Muscle of arm (tissue), 12 donors: Measurements from ENCODE around the gene TPGS1. TPM values are rescaled to one million over a fixed set of nuclear protein-coding genes. Genes with fewer than 3 reads are reported as not detected.
"Not testable (repeated sequence)": the region's sequence is repeated elsewhere in the genome, so short reads cannot be mapped to it uniquely, and the experiment has no call there.

Source experiments
- DNase-seq: peaks from one replicate; pipeline ENCODE4 v3.0.0-alpha.2; 2013
- polyA plus RNA-seq, 12 donors: library from polyadenylated mRNA; unstranded; fragments of 120-200 nt; gene quantifications; one replicate each; pipeline ENCODE4 v1.2.1, GENCODE V29; 2013; ENCODE audit not compliant: insufficient read length in 12 of 12

TPGS1 gene
- polyA plus RNA-seq, 12 donors: 2.8 to 26.4 (median 4.6) TPM; not detected in 1

GRCh38 chr19:472005-472858 is 35.1 kb upstream of the TPGS1 start:
- no peak for DNase-seq

DNA sequence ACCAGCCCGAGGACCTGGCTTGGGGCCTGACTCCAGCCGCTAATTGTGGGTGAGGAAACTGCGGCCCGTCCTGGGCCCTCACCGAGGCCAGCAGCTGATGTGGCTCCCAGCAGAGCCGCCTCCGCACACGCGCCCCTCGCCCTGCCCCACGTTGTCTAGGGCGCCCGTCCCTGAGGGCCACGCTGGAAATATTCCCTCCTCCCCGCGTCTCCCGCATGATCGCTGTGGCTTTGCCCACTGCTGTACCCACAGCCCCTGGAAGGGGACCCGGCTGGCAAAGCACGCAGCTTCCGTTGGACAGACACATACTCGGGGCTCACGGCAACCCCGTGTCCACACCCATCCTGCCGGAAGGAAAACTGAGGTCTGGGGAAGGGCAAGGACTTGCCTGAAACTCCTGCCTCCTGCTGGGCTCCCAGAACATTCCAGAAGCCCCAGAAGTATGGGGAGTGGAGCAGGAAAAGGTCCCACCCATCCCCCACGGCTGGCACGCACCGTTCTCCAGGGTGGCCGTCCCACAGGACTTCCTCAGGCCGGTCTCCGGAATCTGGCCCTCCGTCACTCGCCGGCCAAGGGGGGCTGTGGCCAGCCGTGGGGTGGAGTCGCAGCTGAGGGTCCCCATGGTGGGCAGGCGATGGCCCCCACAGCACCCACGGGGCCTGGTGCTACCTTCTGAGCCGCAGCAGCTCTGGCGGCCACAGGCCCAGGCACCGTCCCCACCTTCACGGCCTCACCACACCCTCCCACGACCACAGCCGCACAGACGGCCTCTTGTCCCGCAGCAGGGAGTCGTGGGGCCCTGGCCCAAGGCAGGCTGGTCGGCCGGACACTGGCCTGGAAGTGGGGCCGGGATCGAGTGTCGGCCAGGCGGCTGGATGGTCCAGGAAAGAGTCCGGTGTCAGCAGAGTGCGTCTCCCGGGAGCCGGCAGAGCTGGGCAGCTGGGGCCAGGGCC is 32.9 kb upstream of the TPGS1 start:
- no peak for DNase-seq

- no peak for DNase-seq
Measured at GRCh38 chr19:475360-475759, 31.9 kb upstream of the TPGS1 start.

DNA sequence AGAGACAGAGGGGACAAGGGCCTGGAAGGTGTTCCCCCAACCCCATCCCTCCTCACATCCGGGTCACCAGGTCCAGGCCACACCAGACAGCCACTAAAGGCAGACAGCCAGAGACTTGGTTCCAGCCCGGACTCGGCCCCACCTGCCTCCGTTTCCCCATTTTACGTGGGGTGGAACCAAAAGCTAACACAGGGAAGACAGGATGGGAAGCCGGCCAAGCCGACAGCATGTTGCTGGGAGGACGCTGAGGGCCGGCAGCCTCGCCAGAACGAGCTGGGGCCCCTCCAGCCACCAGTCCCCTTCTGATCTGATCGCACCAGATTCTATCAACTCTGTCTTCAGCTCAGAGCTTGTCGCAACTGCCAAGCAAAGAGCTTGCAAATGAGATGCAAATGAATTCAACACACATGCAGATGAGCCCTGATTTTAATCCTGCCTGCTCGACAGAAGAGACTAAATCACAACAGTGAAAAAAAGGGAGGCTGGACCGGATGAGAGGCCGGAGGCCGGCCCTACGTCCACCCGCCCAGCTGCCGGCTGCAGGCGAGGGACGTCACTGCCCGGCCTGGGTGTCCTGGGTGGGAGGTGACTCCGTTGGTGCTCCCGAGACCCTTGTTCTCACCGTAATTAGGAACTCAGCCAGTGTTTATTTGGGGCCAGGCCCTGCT is 28.9 kb upstream of the TPGS1 start:
- no peak for DNase-seq

DNA sequence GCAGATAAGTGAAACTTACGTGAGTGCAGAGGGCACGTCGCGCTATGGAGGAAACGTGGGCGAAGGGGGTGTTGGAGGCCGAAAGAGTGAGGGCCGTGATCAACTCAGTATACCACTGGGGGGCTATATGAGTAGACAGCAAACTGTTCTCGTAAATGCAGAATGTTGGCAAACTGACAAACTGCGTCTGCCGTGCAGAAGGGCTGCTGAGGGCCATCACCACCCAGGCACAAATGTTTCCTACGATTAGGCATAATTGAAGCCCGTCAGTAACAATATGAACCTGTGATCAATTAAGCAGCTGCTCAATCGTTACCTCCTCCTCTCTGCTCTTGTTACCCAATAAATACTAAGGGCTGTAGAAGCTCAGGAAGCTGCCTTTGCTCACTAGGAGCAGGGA is 28.3 kb upstream of the TPGS1 start:
- no peak for DNase-seq

GRCh38 chr19:480016-480855 is 27.1 kb upstream of the TPGS1 start:
- peak; percentile 84 for DNase-seq

- DNase-seq: not testable (repeated sequence)
Measured at GRCh38 chr19:481100-481499, 26.2 kb upstream of the TPGS1 start.

GRCh38 chr19:482186-483041 is 24.9 kb upstream of the TPGS1 start:
- DNase-seq: no peak

DNA sequence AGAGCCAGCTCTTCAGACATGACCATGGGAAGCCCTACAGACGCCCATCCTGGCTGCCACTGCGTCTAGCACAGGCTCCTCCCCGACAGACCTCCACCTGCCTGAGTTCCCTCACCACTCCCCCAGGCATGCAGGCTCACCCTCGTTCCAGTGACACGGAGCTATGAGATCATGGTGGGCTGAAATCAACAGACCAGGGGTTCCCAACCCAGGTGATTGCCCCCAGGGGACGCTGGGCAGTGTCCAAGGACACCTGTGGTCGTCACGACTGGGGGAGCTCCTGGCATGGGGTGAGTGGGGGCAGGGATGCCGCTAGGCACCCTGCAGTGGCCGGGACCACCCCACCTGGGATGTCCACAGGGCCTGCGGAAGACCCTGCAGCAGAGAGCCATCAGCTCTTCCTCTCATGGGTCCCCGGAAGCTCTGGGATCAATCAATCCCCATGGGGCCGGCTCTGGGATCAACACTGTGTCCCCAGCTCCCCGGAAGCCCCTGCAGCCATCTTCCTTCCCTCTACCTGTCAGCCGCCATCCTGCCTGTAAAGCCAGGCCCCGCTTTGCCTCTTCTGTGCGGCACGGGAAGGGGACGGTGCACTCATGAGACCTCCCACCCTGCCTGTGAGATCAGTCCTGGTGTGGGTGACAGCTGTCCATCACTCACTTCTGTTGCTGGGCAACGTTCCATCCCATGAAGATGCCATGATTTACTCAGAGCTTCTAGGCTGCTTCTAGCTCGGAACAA is 23.8 kb upstream of the TPGS1 start:
- no peak for DNase-seq

- no peak for DNase-seq
Measured at GRCh38 chr19:484494-484893, 22.8 kb upstream of the TPGS1 start.

DNA sequence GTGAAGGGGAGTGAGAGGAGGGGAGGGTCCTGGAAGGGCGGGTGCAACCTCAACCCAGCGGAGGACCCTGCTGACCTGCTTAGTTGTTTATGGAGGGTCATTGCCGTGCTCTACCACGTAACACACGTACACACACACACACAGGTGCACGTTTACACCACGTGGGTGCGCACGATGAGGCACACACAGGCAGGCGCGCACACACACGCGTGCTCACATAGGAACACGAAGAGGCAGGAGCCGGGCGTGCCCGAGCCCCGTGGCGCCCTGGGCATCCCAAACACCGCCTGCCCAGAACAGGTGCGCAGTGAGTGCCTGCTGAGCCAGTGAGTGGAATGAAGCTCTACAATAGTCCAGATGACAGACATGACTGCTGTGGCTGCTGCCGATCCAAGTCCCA is 22.2 kb upstream of the TPGS1 start:
- no peak for DNase-seq

DNA sequence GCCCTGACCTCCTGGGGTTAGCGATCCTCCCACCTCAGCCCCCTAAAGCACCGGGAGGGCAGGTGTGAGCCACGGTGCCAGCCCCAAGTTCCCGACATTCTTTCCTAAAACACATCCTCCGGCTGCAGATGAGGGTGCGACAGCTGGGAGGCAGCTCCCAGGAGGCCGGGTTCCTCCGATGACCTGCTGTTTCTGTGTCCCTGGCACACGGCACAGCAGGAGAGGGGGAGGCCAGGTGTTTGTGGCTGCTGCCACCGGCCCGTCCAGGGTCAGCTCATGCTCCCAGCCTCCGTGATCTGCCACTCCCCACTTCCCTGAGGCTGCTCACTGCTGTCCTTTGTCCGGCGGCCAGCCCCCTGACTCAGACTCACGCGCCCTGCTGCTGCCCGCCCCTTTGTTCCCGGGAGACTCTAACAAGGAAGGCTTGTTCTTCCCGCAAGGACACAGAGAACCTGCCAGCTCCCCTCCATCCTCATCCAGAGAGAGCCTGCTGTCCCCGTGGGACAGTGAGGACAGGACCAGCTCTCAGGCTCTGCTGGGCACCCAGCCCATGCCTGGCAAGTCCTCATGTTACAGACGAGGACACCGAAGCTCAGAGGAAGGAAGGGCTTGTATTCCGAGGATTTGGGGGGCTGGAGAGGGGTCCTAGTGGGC is 21.6 kb upstream of the TPGS1 start:
- DNase-seq: no peak

DNA sequence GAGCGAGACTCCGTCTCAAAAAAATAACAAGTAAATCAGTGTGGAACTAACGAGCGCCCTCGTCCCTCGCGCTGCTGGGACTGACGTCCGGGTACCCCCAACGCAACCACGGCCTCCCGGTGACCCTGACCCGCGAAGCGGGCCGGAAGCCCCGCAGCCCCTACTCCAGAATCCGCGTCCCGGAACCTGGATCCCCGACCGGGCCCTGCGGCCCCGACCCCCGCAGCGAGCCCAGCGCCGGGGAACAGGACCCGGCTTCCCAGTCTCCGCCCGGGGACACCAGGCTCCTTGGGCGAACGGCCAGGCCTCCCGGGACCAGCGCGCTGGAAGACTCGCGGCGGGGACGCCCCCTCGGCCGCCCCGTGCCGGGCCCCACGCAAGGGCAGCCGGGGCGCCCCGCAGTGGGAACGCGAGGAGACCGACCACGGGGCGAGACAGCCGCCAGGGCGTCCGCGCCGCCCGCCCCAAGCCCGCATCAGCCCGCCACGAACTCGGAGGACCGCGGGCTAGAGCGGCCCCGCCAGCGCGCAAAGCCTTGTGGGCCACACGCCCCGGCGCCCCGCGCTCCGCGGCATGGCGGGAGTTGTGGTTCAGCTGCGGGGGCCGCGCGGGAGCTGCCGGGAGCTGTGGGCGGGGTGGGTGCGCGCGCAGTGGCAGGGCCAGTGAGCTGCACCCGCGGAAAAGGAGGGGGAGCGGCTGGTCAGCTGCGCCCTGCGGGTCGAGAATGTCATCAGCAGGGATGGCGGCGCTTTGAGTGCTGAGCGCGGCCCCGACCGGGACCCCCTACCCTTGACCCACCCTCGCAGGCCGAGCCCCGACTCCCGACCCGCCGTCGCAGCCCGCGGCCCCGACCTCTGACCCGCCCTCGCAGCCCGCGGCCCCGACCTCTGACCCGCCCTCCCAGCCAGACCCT is 18.5 kb upstream of the TPGS1 start:
- peak; percentile 92 for DNase-seq

DNA sequence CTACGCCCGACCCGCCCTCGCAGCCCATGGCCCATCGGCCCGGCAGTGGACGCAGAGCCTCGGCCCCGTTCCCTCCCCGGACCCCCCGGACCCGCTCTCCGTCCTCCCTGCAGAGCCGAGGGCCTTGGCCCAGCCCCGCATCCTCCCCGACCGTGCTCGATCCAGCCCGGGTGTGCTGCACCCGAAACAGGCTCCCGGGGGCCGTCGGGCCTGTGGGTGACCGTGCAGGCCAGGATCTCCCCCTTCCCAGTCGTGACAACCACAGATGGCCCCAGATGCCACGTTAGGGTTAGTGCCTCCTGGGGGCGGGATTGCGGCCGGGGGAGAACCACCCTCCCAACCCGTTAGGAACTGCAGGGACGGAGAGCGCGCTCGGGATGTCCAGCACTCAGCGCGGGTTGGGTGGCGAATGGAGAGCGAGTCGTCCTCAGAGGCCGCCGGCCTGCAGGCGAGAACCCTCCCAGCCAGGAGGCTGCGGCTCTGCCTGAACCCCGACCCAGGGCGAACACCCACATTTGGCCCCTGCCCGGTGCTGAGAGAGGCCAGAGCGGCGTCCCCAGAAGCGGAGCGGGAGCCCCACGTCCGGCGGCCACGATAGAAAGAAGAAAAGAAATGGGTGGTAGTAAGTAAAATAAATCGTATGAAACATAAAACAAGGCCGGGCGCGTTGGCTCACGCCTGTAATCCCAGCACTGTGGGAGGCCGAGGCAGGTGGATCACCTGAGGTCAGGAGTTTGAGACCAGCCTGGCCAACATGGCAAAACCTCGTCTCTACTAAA is 17.7 kb upstream of the TPGS1 start:
- no peak for DNase-seq

- no peak for DNase-seq
Measured at GRCh38 chr19:491146-491741, 16.1 kb upstream of the TPGS1 start.

- DNase-seq: no peak
Measured at GRCh38 chr19:492091-492531, 15.2 kb upstream of the TPGS1 start.
